ENCODE measurements around the gene DDX59.
A peak's percentile ranks its signal among the peaks of the same experiment; 100 is the strongest.

DDX59 gene
- 27.1 to 43.4 reads per million in 2 experiments for total RNA-seq

DNA sequence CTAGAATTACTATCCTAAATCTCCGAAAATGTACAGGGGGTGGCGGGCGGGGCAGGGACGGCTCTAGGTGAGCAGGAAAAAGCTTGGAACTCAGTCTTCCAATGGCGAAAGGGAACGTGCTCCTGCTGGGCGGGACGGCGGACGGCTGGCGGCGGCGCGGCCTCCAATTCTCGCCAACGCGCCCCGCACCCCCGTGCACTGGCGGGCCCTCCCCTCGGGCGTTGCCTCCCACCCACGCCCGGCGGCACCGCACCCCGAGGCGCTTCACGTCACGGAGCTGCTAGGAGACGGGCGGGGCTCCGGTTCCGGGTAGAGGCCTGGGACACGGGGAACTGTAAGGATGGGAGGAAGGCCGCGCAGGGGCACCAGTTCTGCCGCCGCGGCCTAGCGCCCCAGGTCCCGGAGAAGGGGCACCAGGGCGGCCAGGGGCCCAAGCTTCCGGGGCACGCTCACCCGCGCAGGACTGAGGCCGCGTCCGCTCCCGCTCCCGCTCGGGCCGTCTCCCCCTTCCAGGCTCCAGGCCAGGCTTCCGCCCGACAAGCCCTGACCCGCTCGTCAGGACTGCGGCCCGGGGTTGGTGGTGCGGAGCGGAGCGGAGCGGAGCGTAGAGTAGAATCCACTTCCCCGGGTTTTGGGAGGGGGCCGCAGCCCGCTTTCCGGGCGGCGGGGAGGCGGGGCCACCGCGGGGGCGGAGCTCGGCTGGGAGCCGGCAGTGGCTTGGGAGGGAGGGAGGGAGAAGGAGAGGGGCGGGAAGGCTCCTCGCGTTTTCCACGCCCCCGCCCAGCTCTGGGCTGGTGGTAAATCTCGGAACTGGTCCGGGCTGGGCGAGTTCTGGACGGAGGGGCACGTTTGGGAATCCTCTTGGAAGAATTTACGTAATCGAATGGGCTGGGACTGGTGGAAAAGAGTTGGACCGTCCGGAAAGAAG, at the start of gene DDX59:
Gene DDX59 (minus strand): TSS at position 594 of the 928 bp plus-strand sequence. CDS start 3,167 bp downstream, outside the sequence.
- peak; percentile 84 for DNase-seq (ENCODE audit: low read depth)

DNA sequence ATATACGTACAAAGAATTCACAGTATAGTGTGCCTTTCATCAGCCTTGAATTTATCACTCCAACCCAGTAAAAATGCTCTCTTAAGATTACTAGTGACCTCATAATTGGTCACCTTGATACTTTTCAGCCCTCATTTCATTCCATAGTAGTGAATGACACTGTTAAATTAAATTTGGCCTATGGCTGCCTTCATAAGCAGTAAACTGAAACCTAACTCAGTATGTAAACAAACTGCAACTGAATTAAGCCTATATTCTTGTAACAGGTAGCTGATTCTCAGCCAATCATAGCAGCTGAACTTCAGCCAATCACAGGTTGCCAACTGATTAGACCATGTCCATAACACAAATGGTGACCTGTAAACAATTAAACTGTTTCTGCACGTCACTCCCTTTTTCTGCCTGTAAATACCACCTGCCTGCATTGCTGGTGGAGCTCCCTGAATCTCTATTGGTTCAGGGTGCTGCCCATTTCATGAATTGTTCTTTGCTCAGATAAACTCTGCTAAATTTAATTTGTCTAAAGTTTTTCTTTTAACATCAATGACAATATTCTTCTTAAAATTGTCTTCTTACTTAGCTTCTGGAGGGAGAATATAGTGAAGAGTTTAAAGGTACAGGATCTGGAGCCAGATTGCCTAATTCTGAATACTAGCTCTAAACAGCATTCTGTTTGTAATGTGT, 44.9 kb upstream of the DDX59 start:
- DNase-seq (ENCODE audit: low read depth), result no peak

DNA sequence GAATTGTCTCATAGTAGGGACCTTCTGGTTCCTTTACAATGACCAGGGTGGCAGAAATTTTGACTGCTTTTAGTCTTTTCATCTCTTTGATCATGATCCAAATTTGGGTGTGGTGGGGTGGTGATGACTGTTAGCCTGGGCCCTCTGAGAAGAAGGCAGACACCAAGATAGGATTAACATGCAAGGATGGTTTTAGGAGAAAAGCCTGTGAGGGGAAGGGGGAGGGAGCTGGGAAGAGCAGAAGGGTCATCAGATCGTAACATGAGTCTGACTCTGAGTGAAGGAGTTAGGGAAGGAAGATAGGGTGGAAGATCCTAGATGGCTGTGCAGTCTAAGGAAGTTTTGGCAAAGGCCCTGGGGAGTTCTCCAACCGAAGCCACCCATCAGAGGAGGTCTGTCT, 40.5 kb upstream of the DDX59 start:
- DNase-seq (ENCODE audit: low read depth), result no peak

DNA sequence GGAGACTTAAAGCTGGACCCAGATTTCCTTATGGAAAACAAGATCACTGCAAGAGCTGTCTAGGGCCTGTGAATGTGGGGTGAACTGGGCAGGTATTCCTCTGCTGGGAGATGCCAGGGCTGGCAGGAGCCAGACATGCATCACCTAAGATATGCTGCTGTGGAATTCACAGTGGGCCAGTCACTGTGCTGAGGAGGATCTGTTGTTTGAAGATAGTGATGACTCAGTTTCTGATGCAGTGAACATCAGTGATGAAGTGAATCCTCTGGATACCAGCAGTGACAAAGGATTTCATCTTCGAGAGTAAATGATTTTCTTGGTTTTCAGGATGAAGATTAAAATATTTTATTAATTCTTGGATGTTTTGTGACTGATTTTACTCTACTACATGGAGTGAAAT, 39.1 kb upstream of the DDX59 start:
- no peak for DNase-seq (ENCODE audit: low read depth)

DNA sequence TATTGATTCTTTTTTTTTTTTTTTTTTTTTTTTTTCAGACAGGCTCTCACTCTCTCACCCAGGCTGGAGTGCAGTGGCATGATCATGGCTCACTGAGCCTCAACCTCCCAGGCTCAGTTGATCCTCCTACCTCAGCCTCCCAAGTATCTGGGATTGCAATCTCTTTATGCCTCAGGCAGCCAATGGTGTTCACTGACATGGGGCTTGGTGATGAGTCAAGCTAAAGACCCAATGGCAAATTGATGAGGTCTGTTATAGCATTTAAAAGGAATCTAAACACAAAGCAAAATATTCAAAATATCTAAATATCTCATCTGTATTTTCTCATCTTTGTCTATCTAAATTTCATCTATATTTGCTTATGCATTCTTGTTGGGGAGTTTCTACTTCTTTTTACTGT, 38.5 kb upstream of the DDX59 start:
- DNase-seq (ENCODE audit: low read depth), result no peak

DNA sequence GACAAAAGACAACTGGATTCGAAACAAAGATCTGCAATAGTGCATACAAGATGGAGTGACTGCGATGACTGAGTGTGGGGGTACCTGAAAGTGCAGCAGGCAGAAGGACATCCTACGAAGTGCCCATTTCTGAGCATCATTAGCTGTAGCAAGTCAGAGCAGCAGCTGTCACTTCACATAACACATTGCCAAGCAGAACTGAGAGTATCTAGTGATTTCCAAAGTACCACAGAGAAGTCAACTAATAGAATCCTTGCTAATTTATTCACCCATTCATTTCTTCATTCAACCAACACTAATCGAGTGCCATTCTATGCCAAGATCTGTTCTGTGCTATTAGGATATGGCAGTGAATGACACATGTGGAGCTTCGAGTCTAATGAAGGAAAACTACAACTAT, 37.4 kb upstream of the DDX59 start:
- DNase-seq (ENCODE audit: low read depth), result no peak

DNA sequence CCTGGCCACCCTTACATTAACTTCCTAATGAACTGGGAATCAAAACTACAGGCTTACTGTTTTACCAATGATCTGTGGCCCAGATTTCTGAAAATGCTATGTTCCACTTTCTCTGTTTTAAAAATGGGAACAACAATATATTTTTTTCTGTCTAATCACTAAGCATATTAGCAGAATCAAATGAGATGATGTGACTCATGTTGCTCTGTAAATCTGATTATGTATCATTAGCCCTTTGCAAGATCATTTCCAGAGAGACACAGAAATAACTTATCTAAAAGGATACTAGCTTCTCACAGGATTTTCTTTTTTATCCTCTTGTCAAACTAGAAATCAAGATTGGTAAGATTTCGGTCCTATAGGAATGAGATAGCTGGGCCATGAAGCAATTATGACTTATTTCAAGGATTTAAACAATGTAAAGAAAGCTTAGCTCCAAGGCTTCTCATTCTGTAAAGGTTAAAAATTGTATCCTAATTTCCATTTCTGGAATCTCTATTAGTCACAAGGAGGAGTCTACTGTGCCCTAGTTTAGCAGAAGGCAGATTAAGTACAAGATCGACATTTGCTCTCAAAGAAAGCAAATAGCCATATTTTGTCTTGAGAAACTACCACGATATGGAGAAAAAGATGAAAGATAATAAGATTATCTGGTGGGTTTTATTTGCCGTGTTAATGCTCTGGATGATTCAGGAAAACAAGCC, 36.6 kb upstream of the DDX59 start:
- DNase-seq (ENCODE audit: low read depth), result no peak

DNA sequence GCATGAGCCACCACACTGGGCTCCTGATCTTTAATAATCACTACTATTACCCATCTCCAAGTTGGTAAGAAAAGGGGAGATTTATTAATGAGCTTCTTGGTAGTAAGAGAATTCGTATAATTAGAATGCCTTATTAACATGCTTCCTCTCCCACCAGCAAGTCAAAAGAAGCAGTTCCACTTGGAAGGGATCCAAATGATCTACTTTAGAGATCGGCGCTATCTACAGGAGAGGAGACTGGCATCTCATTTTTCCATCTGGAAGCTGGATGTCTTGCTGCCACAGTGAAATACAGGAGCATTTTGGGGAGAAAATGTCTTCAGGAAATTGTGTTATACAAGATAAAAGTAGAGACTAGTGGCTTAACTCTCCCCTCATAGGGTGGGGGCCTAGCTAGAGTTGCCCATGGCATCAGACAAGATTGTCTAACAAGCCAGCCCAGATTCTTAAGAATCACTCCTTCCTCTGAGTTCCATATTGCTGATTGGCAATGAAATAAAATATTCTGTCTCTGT, 35.3 kb upstream of the DDX59 start:
- no peak for DNase-seq (ENCODE audit: low read depth)

DNA sequence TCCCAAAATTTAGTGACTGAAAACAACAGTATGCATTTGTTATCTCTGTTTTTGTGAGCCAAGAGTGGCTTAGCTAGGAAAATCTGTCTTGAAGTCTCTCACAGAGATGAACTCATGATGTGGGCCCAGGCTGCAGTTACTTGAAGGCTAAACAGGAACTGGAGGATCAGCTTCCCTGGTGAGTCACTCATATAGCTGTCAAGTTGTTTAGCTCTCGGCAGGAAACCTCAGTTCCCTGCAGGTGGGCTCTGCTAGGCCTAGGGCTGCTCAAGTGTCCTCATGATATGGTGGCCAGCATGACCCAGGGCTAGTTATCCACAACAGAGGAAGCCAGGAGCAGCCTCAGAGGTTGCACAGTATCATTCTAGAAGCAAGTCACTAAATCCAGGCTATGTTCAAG, 30.2 kb upstream of the DDX59 start:
- DNase-seq (ENCODE audit: low read depth), result no peak

DNA sequence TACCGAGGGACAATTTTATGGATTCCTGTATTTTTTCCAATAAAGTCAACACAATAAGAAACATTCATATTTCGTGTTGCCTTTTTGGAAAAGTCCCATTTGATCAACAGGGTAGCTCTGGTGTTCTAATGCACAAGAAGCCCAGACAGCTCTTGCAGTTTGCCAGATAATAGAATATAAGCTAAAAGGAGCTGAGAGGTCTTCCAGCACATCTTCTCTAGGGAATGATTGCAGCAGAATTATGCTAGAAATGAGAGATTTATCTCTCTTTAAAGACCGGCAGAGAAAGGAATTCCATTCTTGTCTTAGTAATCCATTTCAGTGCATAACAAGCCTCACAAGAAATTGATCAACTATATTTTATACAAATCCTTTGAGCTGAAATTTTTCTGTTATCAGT, 25.0 kb upstream of the DDX59 start:
- no peak for DNase-seq (ENCODE audit: low read depth)

DNA sequence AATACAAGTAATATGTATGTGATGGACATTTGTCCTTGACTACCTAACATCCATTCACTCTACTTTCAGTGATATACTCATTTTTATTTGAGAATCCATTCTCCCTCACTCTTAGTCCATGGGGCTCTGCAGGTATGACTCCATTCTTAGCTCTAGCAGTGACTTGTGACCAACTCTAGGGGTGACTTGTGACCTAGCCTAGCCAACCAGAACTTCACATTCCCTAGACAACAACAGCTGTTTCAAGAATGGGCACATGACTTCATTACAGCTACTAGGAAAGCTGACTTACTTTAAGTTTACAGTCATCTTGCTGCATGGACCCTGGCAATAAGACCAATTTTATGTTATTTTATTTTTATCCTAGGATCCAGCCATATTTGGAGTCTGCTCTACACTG, 23.6 kb upstream of the DDX59 start:
- no peak for DNase-seq (ENCODE audit: low read depth)

DNA sequence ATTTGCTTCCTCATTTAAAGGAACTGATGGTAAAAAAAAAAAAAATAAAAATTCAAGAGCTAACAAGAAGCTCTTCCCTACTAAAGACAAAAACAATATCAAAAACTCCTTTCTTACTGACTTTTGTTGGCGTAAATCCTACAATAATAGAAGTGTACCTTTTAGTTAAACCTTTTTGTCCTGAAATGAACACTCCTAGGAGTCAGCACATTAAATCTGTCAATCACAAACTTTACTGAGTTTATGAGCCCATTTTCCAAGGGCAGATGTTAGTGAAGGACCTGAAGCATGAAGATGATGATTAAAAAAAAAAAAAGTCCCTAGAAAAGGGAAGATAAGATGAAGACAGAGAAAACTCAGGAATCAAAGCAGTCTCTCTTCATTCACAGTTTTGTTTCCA, 22.6 kb upstream of the DDX59 start:
- no peak for DNase-seq (ENCODE audit: low read depth)

DNA sequence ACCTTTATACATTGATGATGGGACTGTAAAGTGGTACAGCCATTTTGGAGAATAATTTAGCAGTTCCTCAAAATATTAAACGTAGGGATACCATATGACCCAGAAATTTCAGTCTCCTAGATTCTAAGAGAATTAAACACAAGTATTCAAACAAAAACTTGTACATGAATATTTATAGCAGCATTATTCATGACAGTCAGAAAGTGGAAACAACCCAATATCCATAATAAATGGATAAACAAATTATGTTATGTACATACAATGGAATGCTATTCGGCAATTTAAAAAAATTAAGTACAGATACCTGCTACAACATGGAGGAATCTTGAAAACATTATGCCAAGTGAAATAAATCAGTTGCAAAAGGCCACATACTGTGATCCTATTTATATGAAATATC, 16.9 kb upstream of the DDX59 start:
- no peak for DNase-seq (ENCODE audit: low read depth)

DNA sequence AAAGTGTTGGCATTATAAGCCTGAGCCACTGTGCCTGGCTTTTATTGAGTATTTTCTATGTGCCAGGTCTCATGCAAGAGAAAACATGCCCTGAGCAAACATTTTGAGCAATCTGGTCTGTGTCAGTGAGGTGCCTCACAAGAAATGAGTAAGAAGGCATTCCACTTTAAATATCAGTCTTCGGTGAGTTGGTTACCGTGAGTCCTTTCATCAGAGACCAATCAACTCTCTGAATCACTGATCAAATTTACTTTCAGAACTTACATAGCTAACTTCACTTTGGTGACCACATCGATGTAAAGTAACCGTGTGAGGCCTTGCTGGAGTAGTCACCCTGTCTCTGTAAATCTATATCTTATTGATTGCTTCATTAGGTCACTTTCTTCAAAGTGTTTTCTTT, 14.3 kb upstream of the DDX59 start:
- DNase-seq (ENCODE audit: low read depth), result no peak

DNA sequence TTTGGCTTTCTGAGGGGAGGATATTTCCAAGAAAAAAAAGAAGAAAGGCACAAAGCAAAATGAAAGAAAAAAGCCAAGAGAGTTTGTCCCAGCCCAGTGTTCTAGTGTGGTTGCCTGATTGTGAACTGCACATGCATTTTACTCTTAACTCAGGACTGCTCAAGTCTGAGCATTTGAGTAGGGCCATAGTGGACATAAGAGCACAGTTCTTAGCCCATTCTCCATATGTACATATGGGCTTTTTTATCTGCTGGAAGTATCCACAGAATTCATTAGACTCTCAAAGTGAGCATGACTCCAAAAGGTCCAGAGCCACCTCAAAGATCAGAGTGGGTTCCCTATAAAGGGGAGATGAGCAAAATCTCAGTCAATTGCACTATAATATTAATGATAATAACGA, 13.6 kb upstream of the DDX59 start:
- DNase-seq (ENCODE audit: low read depth), result no peak

DNA sequence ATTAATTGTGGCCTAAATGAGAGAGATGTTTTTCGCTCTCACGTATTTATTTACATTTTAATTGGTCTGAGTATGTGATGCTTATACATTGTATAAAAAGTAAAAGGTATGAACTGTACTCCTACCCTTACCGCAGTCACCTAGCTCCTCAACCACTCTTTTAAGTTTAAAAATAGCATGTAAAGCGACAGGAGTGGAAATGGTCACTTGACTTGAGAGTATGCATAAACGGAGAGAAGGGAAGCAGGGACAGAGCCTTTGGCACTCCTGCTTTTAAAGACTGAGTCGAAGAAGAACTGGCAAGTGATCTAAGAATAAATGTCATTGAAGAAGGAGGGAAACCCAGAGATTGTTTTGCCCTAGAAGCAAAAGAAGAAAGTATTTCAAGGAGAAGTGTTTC, 11.5 kb upstream of the DDX59 start:
- no peak for DNase-seq (ENCODE audit: low read depth)

DNA sequence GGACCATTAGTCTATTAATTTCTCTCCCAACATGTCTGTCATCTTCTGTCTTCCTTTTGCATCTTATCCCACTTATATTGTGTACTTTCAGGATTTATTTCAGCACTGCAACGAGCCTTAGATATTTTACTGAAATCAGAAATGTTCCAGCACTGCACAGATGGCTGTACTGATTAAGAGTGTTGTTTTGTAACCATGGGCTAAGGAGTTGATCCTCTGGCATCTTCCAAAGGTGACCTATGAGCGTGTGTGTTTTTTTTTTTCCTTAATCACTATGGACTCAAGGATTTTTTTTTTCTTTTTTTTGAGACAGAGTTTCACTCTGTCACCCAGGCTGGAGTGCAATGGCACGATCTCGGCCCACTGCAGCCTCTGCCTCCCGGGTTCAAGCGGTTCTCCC, 7.1 kb upstream of the DDX59 start:
- DNase-seq (ENCODE audit: low read depth), result no peak

DNA sequence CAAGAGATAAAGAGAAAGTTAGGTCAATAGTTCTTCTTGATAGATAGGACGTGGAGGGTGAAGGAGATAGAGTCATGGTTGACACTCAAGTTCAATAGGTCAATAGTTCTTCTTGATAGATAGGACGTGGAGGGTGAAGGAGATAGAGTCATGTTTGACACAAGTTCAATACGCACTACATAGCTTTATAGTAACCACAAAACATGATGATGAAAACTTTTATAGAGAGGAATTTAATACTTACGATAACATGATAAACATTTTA, 5.8 kb upstream of the DDX59 start:
- DNase-seq (ENCODE audit: low read depth), result no peak

DNA sequence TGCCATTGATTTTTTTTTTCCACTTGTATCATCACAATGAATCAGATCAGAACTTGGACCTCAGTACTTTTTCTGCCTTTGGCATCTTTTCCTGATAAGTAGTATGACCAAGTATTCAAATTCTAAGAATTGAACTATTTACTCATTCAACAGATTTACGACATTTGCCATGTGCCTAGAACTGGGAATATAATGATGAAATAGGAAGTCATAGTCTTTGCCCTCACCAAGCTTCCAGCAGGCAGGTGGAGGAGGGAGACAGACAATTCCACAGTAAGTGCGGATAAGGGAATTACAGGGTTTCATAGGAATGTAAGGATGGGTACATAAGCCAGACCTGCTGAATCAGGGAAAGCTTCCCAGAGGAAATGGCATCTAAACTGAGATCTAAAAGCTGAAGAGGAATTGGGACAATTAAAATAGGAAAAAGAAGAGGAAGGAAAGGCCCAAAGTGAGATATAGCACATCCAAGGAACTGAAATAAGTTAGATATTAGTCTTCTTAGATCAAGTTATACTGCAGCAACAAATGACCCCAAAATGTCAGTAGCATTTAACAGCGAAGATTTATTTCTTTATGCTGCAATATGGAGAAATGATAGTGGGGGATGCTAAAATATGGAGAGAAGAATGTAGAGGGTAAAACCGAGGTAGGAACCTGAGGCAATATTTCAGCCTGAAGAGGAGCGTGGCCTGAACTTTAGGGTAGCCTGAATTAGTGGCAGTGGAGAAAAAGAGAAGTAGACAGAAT, 5.3 kb upstream of the DDX59 start:
- no peak for DNase-seq (ENCODE audit: low read depth)

DNA sequence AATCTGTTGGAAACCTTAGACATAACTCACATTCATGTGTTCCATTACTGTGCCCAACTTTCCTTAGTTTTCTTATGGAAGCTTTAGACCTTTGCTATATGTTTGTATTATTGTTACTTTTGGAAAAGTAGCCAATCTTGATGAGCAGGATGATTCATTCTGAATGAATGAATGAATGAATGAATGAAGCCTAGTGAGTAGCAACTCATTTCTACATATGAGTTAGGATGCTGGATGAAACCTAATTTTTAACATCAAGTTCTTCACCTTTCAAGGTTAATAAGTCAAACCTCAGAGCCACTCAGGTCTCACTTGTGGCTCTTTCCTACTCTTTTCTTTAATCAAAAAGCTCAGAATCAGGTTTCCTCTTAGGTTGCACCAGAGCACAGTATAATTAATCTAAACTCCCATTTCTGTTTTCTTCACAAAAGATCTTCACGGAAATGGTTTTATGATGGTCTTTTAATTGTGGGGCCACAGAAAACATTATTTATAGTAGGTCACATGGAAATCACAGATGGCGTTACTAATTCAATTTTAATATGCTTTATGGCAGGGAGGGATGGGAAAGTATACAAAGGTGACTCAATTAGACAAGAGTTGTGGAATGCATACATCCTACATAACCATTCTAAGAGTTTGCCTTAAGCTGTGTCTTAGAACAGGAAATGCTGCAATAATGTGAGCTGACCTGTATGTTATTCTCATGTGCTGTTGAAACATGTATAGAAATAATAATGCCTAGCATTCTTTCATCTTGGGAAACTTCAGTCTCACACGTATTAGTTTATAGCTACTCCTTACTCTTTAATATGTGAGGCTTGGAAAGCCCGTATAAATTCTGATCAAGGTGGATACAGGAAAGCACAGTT, 4.5 kb upstream of the DDX59 start:
- no peak for DNase-seq (ENCODE audit: low read depth)

DNA sequence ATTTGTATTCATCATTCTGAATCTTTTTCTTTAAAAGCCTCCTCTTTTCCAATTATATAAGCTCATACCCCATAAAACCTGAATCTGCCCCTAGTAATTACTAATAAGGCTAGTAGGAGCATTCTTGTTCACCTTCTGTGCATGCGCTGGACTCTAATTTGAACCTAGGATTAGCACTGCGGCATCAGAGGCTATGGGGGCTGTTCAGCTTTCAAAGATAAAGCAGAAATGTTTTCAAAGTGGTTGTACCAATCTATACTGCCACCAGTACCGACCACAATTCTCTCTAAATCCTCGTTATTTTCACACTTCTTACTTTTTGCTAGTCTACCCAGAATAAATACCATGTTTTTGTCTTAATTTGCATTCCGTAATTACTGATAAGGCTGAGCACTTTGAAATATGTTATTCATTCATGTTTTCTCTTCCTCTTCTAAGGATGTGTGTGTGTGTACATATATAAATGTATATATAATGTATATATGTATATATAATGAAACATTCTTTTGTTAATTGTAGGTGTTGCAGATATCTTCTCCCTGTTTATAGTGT, 1.6 kb upstream of the DDX59 start:
- no peak for DNase-seq (ENCODE audit: low read depth)

Measured in T follicular helper cell (primary cell).